ENCODE results near the gene KCND2.

- no peak for TF ChIP-seq KDM1A (IDR thresholded peaks at IDR 0.05; ENCODE audit: borderline replicate concordance, low read length)
- no peak for TF ChIP-seq EZH2 (IDR thresholded peaks at IDR 0.05; ENCODE audit: low read depth, low read length, severe bottlenecking)
- TF ChIP-seq CHD2 (IDR thresholded peaks at IDR 0.05; ENCODE audit: low read length), result no peak
- no peak for TF ChIP-seq CTCF (IDR thresholded peaks at IDR 0.05; ENCODE audit: control extremely low read depth in 1 of 3, insufficient read depth in 1 of 3, low read depth in 1 of 3, low read length in 3 of 3)
- no peak for TF ChIP-seq CBX5 (IDR thresholded peaks at IDR 0.05; ENCODE audit: low read depth, low read length)
- no peak for TF ChIP-seq ATF2 (IDR thresholded peaks at IDR 0.05; ENCODE audit: low read length)
- TF ChIP-seq CEBPB (IDR thresholded peaks at IDR 0.05; ENCODE audit: low read depth, low read length), result no peak
- no peak for TF ChIP-seq TEAD4 (IDR thresholded peaks at IDR 0.05; ENCODE audit: low read depth, low read length)
- TF ChIP-seq SP2 (IDR thresholded peaks at IDR 0.05; ENCODE audit: low read length), result no peak
- TF ChIP-seq NRF1 (IDR thresholded peaks at IDR 0.05; ENCODE audit: low read depth, low read length), result no peak
- no peak for TF ChIP-seq RAD21 (IDR thresholded peaks at IDR 0.05 in 1 of 2, conservative IDR thresholded peaks at IDR 0.05 in 1 of 2; ENCODE audit: low read depth in 2 of 2, low read length in 2 of 2)
- no peak for TF ChIP-seq MAX (IDR thresholded peaks at IDR 0.05)
- no peak for TF ChIP-seq SIN3A (conservative IDR thresholded peaks at IDR 0.05 in 1 of 2, IDR thresholded peaks at IDR 0.05 in 1 of 2; ENCODE audit: low read depth in 1 of 2, low read length in 2 of 2)
- TF ChIP-seq JUN (IDR thresholded peaks at IDR 0.05; ENCODE audit: low read depth, low read length), result no peak
These were observed 190.0 kb downstream of the KCND2 start for GRCh38 chr7:120462991-120463390.
